ENCODE data around the gene NCSTN.
"Not testable (repeated sequence)": the region's sequence is repeated elsewhere in the genome, so short reads cannot be mapped to it uniquely, and the experiment has no call there.

Gene NCSTN

GRCh38 chr1:160374306-160375110 is 31.3 kb downstream of the NCSTN start:
- H3K4me1 ChIP-seq (ENCODE audit: control insufficient read depth, insufficient read depth, low read length) = peaks cover 11% of the 10 kb centered on the region
- peaks cover 10% of the 10 kb centered on the region for H3K27me3 ChIP-seq (ENCODE audit: control insufficient read depth, insufficient read depth, low read length)
- no peaks in the 10 kb centered on the region for H3K9me3 ChIP-seq (replicated peaks; ENCODE audit: low read length)
- no peak overlapping the region for H3K9ac ChIP-seq (ENCODE audit: low read depth, low read length)
- no peaks in the 10 kb centered on the region for H3K36me3 ChIP-seq (ENCODE audit: insufficient read depth, low read length)
- H3K4me2 ChIP-seq (ENCODE audit: low read length) = no peak overlapping the region
- H3K4me3 ChIP-seq (ENCODE audit: low read length) = no peak overlapping the region

DNA sequence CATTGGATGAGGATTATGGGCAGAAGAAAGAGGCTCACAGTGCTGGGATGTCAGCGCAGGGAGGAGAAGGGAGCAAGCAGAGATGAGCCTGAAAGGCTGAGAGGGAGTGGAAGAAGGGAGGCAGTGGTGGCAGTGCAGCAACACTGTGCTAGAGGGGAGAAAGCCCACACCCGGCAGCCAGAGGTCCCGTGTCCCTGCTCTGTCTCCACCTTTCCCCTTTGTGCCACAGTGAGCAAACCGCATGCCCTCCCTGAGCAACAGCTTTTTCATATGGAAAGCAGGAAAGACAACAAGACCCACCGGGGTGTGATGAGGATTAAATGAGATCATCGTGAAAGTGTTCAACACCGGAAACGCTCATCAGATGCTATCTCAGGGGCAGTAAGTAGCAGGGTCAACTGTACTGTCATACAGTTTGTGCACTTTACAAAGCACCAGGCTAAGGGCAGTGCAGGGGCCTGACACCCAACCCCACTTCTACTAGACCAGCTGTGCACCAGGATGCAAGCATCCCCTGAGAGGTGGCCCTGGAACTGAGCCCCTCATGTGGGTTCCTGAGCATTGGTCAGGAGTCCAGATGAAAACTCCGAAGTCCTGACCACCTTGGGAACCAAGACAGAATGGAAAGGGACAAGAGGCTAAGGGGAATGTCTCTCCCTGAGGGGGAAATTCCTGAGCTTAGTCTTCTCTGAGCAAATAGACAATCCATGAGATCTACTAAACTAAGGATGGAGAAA is 32.8 kb downstream of the NCSTN start:
- Histone ChIP-seq H3K9me3 (replicated peaks; ENCODE audit: low read length) (no peaks in the 10 kb centered on the region), H3K36me3 (ENCODE audit: insufficient read depth, low read length) (no peaks in the 10 kb centered on the region), H3K9ac (ENCODE audit: low read depth, low read length) (no peak overlapping the region), H3K27me3 (ENCODE audit: control insufficient read depth, insufficient read depth, low read length) (peaks cover 14% of the 10 kb centered on the region), H3K4me1 (ENCODE audit: control insufficient read depth, insufficient read depth, low read length) (peaks cover 11% of the 10 kb centered on the region), H3K4me2 (ENCODE audit: low read length) (peak overlapping the region; percentile 42), H3K4me3 (ENCODE audit: low read length) (no peak overlapping the region)

- H3K9ac ChIP-seq (ENCODE audit: low read depth, low read length) = no peak overlapping the region
- H3K4me3 ChIP-seq (ENCODE audit: low read length) = no peak overlapping the region
- no peaks in the 10 kb centered on the region for H3K9me3 ChIP-seq (replicated peaks; ENCODE audit: low read length)
Observed at GRCh38 chr1:160376525-160377131, 33.4 kb downstream of the NCSTN start.

GRCh38 chr1:160377585-160378206 is 34.5 kb downstream of the NCSTN start:
- H3K4me1 ChIP-seq (ENCODE audit: control insufficient read depth, insufficient read depth, low read length) = peaks cover 11% of the 10 kb centered on the region
- no peak overlapping the region for H3K4me2 ChIP-seq (ENCODE audit: low read length)
- H3K27me3 ChIP-seq (ENCODE audit: control insufficient read depth, insufficient read depth, low read length) = peaks cover 16% of the 10 kb centered on the region
- H3K4me3 ChIP-seq (ENCODE audit: low read length) = no peak overlapping the region
- no peak overlapping the region for H3K9ac ChIP-seq (ENCODE audit: low read depth, low read length)
- H3K36me3 ChIP-seq (ENCODE audit: insufficient read depth, low read length) = no peaks in the 10 kb centered on the region
- H3K9me3 ChIP-seq (replicated peaks; ENCODE audit: low read length) = no peaks in the 10 kb centered on the region

More at GRCh38 chr1:160376525-160377131, 33.4 kb downstream of the NCSTN start:
- Histone ChIP-seq H3K4me1 (ENCODE audit: control insufficient read depth, insufficient read depth, low read length) (peaks cover 11% of the 10 kb centered on the region), H3K27me3 (ENCODE audit: control insufficient read depth, insufficient read depth, low read length) (peaks cover 14% of the 10 kb centered on the region), H3K4me2 (ENCODE audit: low read length) (peak overlapping the region; percentile 42), H3K36me3 (ENCODE audit: insufficient read depth, low read length) (no peaks in the 10 kb centered on the region)

DNA sequence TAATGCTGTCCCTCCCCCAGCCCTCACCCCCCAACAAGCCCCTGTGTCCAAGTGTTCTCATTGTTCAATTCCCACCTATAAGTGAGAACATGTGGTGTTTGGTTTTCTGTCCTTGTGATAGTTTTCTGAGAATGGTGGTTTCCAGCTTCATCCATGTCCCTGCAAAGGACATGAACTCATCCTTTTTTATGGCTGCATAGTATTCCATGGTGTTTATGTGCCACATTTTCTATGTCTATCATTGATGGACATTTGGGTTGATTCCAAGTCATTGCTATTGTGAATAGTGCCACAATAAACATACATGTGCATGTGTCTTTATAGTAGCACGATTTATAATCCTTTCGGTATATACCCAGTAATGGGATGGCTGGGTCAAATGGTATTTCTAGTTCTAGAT is 41.6 kb downstream of the NCSTN start:
- not testable (repeated sequence) for H3K4me2 ChIP-seq (ENCODE audit: low read length); H3K4me3 ChIP-seq (ENCODE audit: low read length); H3K4me1 ChIP-seq (ENCODE audit: control insufficient read depth, insufficient read depth, low read length)

DNA sequence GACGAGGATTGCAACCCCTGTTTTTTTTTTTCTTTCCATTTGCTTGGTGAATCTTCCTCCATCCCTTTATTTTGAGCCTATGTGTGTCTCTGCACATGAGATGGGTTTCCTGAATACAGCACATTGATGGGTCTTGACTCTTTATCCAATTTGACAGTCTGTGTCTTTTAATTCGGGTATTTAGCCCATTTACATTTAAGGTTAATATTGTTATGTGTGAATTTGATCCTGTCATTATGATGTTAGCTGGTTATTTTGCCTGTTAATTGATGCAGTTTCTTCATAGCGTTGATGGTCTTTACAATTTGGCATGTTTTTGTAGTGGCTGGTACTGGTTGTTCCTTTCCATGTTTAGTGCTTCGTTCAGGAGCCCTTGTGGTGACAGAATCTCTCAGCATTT is 45.2 kb downstream of the NCSTN start:
- not testable (repeated sequence) for H3K4me1 ChIP-seq (ENCODE audit: control insufficient read depth, insufficient read depth, low read length); H3K4me3 ChIP-seq (ENCODE audit: low read length); H3K9me3 ChIP-seq (replicated peaks; ENCODE audit: low read length); H3K36me3 ChIP-seq (ENCODE audit: insufficient read depth, low read length); H3K4me2 ChIP-seq (ENCODE audit: low read length); H3K27me3 ChIP-seq (ENCODE audit: control insufficient read depth, insufficient read depth, low read length); H3K9ac ChIP-seq (ENCODE audit: low read depth, low read length)

More for the DNA sequence above, 41.6 kb downstream of the NCSTN start:
- not testable (repeated sequence) for H3K27me3 ChIP-seq (ENCODE audit: control insufficient read depth, insufficient read depth, low read length); H3K36me3 ChIP-seq (ENCODE audit: insufficient read depth, low read length); H3K9ac ChIP-seq (ENCODE audit: low read depth, low read length); H3K9me3 ChIP-seq (replicated peaks; ENCODE audit: low read length)

DNA sequence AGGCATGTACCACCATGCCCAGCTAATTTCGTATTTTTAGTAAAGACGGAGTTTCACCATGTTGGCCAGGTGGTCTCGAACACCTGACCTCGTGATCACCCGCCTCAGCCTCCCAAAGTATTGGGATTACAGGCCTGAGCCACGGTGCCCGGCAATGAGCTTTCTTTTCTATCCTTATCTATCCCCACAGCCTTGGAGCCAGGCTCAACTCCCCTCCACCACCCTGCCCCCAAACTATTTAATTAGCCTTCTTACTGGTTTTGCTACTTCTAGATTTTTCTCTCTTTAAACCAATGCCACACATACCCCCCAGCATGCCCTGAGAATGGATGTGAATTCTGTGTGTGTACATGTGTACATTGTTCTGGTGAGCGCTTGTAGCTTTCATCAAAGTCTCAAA is 51.5 kb downstream of the NCSTN start:
- Histone ChIP-seq H3K9ac (ENCODE audit: low read depth, low read length) (no peak overlapping the region), H3K4me1 (ENCODE audit: control insufficient read depth, insufficient read depth, low read length) (no peaks in the 10 kb centered on the region), H3K36me3 (ENCODE audit: insufficient read depth, low read length) (no peaks in the 10 kb centered on the region), H3K4me2 (ENCODE audit: low read length) (no peak overlapping the region), H3K27me3 (ENCODE audit: control insufficient read depth, insufficient read depth, low read length) (peaks cover 45% of the 10 kb centered on the region), H3K4me3 (ENCODE audit: low read length) (no peak overlapping the region), H3K9me3 (replicated peaks; ENCODE audit: low read length) (no peaks in the 10 kb centered on the region)

GRCh38 chr1:160397651-160398050 is 54.5 kb downstream of the NCSTN start:
- H3K4me3 ChIP-seq (ENCODE audit: low read length) = no peak overlapping the region
- H3K4me1 ChIP-seq (ENCODE audit: control insufficient read depth, insufficient read depth, low read length) = peaks cover 3% of the 10 kb centered on the region
- H3K36me3 ChIP-seq (ENCODE audit: insufficient read depth, low read length) = no peaks in the 10 kb centered on the region
- no peak overlapping the region for H3K4me2 ChIP-seq (ENCODE audit: low read length)
- no peak overlapping the region for H3K9ac ChIP-seq (ENCODE audit: low read depth, low read length)
- H3K27me3 ChIP-seq (ENCODE audit: control insufficient read depth, insufficient read depth, low read length) = peaks cover 64% of the 10 kb centered on the region
- H3K9me3 ChIP-seq (replicated peaks; ENCODE audit: low read length) = no peaks in the 10 kb centered on the region

DNA sequence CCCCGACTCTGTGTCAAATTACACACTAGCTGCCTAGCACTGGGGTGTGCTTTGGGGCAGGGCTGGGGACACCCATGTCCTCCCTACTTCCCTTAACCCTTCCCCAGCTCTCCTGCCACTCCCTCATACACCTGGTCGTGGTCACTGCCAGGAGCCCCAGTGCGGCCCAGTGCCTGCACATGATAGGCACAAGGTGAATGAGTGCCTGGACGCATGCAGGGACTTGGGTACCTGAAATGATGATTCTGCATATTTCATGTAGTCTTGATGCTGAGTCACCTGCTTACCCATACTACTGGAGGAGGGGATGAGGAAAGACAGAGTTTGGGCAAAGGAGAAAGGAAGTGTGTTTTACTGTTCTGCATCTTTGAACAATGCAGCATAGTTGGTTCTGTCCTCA is 55.6 kb downstream of the NCSTN start:
- no peaks in the 10 kb centered on the region for H3K36me3 ChIP-seq (ENCODE audit: insufficient read depth, low read length)
- H3K9ac ChIP-seq (ENCODE audit: low read depth, low read length) = no peak overlapping the region
- H3K9me3 ChIP-seq (replicated peaks; ENCODE audit: low read length) = no peaks in the 10 kb centered on the region
- H3K4me2 ChIP-seq (ENCODE audit: low read length) = no peak overlapping the region
- H3K27me3 ChIP-seq (ENCODE audit: control insufficient read depth, insufficient read depth, low read length) = peaks cover 75% of the 10 kb centered on the region
- no peak overlapping the region for H3K4me3 ChIP-seq (ENCODE audit: low read length)
- peaks cover 3% of the 10 kb centered on the region for H3K4me1 ChIP-seq (ENCODE audit: control insufficient read depth, insufficient read depth, low read length)

- H3K4me1 ChIP-seq (ENCODE audit: control insufficient read depth, insufficient read depth, low read length) = peaks cover 3% of the 10 kb centered on the region
- peak overlapping the region; percentile 79 for H3K4me2 ChIP-seq (ENCODE audit: low read length)
- H3K9ac ChIP-seq (ENCODE audit: low read depth, low read length) = peak overlapping the region; percentile 56
- H3K36me3 ChIP-seq (ENCODE audit: insufficient read depth, low read length) = no peaks in the 10 kb centered on the region
- peak overlapping the region; percentile 68 for H3K4me3 ChIP-seq (ENCODE audit: low read length)
- H3K9me3 ChIP-seq (replicated peaks; ENCODE audit: low read length) = no peaks in the 10 kb centered on the region
- peaks cover 84% of the 10 kb centered on the region for H3K27me3 ChIP-seq (ENCODE audit: control insufficient read depth, insufficient read depth, low read length)
Observed at GRCh38 chr1:160399544-160400222, 56.5 kb downstream of the NCSTN start.

- Histone ChIP-seq H3K4me2 (ENCODE audit: low read length) (peak within 1 kb of the TSS; percentile 79), H3K27me3 (ENCODE audit: control insufficient read depth, insufficient read depth, low read length) (peaks cover 84% of the 10 kb centered on the region), H3K9me3 (replicated peaks; ENCODE audit: low read length) (no peaks in the 10 kb centered on the region), H3K9ac (ENCODE audit: low read depth, low read length) (peak within 1 kb of the TSS; percentile 56), H3K4me1 (ENCODE audit: control insufficient read depth, insufficient read depth, low read length) (peaks cover 3% of the 10 kb centered on the region), H3K36me3 (ENCODE audit: insufficient read depth, low read length) (no peaks in the 10 kb centered on the region), H3K4me3 (ENCODE audit: low read length) (peak within 1 kb of the TSS; percentile 68)
Observed at GRCh38 chr1:160400223-160400645, 57.1 kb downstream of the NCSTN start, which contains the start of gene VANGL2. TSS of gene VANGL2 (plus strand) at chr1:160400564. CDS start at chr1:160415838, 15,274 bp downstream.

All from skeletal muscle satellite cell (primary cell).